OCI-M2 (cell line): Measurements from ENCODE around the gene TRAF3IP1.
"Not testable (repeated sequence)": the region's sequence is repeated elsewhere in the genome, so short reads cannot be mapped to it uniquely, and the experiment has no call there.

Experiments used
- DNase-seq: peaks from one replicate; lab custom pipeline; 2025; ENCODE audit not compliant: unreplicated experiment; lab: John Stamatoyannopoulos, UW

TRAF3IP1 gene

GRCh38 chr2:238337846-238338245, 17.5 kb downstream of the TRAF3IP1 start:
- DNase-seq, result no peak

DNA sequence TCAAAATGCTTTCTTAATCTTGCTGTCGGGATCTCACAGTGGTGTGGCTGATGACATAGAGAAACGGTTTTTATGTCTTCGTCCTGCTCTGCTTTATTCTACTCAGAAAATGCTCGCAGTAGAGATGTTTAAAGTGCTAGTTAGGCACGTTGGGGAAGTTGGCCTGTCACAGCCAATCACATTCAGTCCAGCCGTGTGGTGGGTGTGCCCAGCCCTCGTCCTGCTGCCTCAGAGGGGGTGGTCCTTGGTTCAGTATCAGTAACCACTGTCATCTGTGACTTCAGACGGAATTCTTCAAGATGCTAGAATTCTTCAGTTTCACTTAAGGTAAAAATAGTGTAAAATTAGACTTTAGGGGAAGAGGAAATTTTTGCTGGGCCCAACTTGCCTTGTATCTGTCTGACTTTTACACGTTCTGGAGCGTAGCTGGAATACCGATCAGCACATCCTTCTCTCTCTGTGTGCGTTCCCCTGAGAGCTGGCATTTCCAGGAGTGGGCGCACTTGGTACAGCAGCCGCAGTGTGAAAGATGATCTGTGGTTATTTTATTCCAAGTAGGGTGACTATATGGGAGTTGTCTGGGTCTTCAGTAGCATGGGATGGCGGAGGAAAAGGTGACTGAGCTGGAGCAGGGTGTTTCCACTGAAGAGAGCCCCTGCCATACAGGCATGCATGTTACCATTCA, 18.5 kb downstream of the TRAF3IP1 start:
- DNase-seq, result no peak

- DNase-seq, result no peak
These were observed 19.1 kb downstream of the TRAF3IP1 start for GRCh38 chr2:238339395-238339780.

DNA sequence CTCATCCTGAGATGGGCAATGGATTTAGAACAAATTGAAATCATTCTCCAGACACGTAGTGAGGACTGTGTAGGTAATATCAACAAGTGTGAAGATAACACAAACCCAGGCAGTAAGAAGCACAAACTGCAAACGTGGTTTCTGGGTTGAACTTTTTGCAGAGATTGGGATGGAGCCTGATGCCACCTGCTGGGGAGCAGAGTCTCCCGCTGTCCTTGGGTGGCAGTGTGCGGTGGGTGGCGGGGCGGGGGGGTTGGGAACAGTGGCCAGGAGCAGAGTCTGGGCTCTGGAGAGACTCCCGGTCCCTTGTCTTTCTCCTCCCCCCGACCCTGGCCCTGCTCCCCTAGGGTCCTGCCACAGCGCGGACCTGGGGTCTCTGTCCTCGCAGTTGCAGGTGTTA, 19.5 kb downstream of the TRAF3IP1 start:
- no peak for DNase-seq

DNA sequence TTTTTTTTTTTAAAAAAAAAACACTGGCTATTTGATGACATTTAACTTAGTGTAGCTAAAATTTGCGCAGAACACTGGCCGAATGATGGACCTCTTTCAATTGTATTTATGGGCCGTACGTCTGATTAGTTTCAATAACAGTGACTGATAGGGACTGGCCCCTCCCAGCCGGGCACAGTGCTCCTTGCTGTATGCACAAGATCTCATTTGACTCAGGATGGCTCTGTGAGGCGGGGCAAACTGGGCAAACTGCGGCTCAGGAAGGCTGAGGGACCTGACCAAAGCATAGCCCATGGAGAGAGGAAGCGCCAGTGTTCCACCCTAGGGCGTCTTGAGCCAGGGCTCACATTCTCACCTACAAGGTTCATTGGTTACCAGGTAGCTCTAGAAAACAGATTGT, 21.2 kb downstream of the TRAF3IP1 start:
- DNase-seq, result no peak

DNA sequence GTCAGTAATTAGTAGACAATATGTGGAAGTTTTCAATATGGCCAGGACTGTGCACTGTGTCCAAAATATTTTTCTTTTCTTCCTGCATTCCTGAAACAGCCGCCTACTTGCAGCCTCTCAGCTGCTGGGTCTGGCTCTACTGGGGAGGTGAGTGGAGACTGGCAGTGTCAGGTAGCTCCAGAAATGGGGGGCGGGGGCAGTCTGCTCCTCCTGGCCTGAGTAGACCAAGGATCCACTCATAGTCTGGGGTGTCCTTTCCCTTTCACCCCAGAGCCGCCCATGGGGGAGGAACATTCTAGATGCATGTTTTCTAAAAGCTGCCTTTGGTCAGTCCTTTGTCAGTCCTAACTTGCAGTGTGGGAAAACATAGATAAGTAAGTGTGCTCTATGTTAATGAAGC, 23.7 kb downstream of the TRAF3IP1 start:
- DNase-seq, result no peak

- DNase-seq, result no peak
These were observed 24.2 kb downstream of the TRAF3IP1 start for GRCh38 chr2:238344517-238344916.

DNA sequence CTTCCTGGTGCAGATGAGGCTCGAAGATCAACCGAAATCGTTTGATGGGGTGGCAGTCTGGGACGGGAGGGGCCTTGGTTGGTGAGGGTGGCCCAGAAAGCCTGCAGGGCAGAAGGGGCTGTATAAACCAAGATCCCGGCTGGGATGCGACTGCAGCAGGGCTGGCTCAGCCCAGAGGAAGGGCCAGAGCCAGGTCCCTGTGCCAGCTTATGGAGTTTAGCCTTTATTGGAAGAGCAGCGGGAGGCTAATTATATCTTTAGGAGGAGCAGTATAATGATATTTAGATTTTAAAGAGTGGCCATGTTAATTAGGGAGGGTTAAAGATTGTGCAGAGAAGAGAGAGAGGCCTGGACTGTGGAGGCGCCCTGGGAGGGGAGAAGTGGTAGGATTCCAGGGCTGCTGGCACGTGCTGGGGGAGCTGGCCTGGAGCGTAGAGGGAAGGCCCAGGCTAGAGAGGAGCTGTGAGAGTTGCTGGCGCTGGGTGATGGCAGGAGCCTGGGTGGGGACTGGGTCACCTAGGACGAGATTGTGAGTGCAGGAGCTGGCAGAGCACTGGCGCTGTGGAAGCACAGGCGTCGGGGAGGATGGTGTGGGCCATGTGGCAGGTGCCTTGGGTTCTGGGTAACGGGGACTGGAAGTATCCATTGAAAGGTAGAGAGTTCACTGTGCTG, 25.1 kb downstream of the TRAF3IP1 start:
- no peak for DNase-seq

DNA sequence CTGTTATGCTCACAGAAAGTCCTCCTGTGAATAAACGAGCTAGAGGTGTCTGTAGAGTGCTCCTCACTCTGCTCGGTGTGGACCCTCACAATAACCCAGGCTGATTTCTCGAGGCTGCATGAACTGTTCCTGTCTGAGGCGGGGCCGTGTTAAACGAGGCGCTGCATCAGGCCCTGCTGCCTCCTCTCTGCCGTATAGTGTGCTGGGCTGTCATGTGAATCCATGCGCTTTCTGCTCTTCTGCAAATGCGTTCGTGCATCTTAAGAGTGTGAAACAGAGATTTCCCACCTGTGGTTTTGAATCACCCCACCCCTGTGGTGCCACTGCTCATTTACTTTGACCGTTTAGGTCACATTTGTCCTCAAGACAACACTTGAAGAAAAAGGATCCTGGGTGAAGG, 26.2 kb downstream of the TRAF3IP1 start:
- DNase-seq, result no peak

DNA sequence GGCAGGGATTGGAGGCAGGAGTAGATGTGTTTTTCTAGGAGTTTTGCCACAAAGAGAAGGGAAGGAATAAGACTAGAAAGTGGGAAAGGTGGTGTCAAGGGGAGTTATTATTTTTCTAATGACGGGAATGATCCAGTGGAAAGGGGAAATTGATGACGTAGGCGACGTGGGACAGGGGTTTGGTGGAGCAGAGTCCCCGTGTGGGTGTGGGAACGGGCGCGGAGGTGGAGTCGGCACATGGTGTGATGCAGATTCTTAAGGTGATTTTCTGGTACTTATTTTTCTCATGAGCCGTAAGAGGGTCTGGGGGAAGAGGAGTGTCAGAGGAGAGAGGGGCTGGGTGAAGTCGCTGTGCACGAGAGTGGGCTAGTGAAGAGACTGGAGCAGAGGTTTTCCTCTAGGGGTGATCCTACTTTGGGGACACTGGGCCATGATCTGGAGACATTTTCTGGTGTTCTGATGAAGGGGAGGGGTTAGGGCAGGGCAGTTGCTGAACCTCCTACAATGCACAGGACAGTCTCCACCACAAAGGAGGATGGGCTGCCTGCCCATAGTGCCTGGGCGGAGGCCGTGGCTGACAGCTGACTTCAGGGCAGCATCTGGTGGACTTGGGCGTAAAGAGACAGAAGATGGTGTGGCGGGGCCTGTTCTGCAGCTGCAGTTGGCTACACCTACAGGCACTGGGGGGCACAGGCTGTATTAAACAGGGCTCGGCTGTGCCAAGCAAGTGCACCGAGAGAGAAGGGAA, 30.0 kb downstream of the TRAF3IP1 start:
- DNase-seq, result no peak

GRCh38 chr2:238351315-238351714, 31.0 kb downstream of the TRAF3IP1 start:
- no peak for DNase-seq

- no peak for DNase-seq
These were observed 32.0 kb downstream of the TRAF3IP1 start for GRCh38 chr2:238352361-238352760.

- DNase-seq, result no peak
These were observed 38.5 kb downstream of the TRAF3IP1 start for GRCh38 chr2:238358769-238359168.

- DNase-seq, result no peak
These were observed 39.1 kb downstream of the TRAF3IP1 start for GRCh38 chr2:238359403-238359802.

DNA sequence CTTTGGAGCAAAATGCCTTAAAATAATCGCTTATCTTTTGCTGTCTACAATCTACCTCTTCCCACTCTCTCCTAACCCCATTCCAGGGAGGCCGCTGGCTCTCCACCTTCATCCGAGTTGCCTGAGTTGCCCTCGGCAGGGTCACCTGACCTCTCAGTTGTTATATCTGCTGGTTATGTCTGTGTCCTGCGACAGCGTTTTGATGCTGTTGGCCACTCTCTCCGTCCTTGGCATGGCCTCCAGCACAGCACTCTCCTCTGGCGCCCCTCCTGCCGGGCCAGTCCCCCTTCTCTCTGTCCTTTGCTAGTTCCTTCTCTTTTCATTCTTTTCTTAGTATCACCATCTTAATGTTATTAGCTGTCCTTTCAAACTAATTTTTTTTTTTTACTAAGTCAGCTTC, 41.6 kb downstream of the TRAF3IP1 start:
- DNase-seq, result no peak

DNA sequence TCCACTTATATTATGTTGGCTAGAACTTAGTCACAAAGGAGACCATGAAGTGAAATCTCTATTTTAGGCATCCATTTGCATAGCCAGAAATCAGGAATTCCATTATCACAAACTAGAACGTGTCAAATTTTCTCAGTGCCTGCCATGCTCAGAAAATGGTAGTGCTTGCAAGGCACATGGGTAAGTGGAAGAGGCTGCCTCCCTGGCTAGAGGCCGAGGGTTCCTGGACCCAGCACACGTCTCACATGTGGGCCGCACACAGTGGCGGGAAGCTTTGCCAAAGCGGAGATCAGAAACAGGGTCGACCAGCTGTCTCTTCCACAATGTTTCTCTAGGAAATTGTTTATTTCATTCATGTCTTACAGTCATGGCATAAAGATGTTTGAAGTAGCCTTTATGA, 42.3 kb downstream of the TRAF3IP1 start:
- DNase-seq, result no peak

DNA sequence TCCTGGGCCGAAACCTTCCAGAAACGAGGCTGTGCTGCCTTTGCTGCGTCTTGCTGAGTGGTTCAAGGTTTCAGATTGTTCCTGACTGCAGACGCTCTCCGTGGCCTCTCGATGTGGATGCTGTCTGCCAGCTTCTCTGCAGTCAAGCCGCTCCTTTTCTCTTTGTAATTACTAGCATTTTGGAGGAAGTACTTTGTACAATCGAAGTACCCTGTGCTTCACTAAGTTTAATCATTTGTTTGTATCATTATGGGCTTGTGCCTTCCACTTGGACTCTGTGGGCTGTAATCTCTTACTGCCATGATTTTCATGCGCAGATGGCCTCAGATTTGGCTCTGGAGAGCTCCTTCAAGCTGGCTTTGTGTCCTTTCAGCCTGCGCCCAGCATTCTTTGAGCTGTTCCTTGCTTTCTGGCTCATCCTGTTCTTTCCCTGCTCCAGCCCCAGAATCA, 49.3 kb downstream of the TRAF3IP1 start:
- no peak for DNase-seq

GRCh38 chr2:238370094-238370822, 49.9 kb downstream of the TRAF3IP1 start:
- DNase-seq, result no peak

DNA sequence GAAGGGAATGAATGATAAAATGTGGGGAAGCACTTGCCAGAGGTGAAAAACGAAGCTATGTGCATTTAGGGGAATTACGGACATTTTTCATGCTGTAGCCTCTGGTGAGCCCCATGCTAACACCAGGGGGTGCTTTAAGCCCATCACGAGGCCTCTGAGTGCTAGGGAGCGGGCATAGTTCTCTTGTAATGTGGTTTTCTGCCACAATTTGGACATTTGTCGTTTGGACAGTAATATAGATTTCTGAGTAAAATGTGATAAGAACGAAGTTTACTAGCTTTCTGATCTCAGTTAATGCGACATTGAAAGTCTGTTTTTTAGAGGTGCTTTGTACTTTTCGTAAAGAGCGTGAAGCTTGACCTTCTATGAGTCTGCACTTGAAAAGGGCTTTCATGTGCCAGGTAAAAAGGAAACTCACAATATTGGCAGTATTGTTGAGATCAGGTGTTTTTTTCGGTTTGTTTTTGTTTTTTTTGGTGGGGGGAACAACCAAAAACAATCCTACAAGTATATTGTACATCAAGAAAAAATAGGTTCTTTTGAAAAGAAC, 50.6 kb downstream of the TRAF3IP1 start:
- peak; percentile 2 for DNase-seq

DNA sequence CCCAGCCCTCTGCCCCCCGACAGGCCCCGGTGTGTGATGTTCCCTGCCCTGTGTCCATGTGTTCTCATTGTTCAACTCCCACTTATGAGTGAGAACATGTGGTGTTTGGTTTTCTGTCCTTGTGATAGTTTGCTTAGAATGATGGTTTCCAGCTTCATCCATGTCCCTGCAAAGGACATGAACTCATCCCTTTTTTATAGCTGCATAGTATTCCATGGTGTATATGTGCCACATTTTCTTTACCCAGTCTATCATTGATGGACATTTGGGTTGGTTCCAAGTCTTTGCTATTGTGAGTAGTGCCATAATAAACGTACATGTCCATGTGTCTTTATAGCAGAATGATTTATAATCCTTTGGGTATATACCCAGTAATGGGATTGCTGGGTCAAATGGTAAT, 52.0 kb downstream of the TRAF3IP1 start:
- not testable (repeated sequence) for DNase-seq

DNA sequence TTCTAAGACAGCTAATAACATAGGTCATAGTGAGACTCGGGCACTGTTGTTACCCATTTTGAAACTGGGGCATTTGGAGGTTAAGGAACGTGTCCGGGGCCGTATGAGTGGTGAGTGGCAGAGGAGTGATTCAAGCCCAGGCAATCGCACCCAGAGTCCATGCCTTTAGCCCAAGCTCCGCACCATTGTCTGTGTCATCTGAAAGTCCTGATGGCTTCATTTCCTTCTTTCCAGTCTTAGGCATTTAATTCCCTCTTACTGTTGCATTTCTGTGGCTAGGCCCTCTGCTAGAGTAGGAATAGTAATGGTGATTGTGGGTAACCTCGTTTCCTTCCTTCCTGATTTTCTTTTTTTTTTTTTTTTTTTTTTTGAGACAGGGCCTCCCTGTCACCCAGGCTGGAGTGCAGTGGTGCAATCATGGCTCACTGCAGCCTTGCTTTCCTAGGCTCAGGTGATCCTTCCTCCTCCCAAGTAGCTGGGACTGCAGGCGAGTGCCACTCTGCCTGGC, 56.6 kb downstream of the TRAF3IP1 start:
- DNase-seq, result no peak
